Chondrocyte (in vitro differentiated cells): Measurements from ENCODE around the gene DSCAM. TPM values are rescaled to one million over a fixed set of nuclear protein-coding genes. Genes with fewer than 3 reads are reported as not detected.

ENCODE experiments used
- DNase-seq: peaks from one replicate; pipeline ENCODE4 v3.0.0; 2021; ENCODE audit warnings: mixed read lengths, low spot score
- H3K27ac Mint-ChIP-seq: one replicate; pipeline ENCODE4 v1.8.0; 2021; ENCODE audit warnings: mild to moderate bottlenecking, moderate library complexity, mixed read lengths; ENCODE audit not compliant: unreplicated experiment
- H3K27me3 Mint-ChIP-seq: 2 replicates; pipeline ENCODE4 v1.8.0; 2021; ENCODE audit warnings: low read depth, mixed read lengths
- H3K36me3 Mint-ChIP-seq: 2 replicates; pipeline ENCODE4 v1.8.0; 2021; ENCODE audit warnings: low read depth, mixed read lengths
- H3K4me1 Mint-ChIP-seq: 2 replicates; pipeline ENCODE4 v1.8.0; 2021; ENCODE audit warnings: low read depth, mild to moderate bottlenecking, mixed read lengths
- H3K4me3 Mint-ChIP-seq: one replicate; pipeline ENCODE4 v1.8.0; 2021; ENCODE audit warnings: mild to moderate bottlenecking, moderate library complexity, mixed read lengths; ENCODE audit not compliant: unreplicated experiment
- H3K9me3 Mint-ChIP-seq: 2 replicates; pipeline ENCODE4 v1.8.0; 2021; ENCODE audit warnings: low read depth, mixed read lengths
- total RNA-seq: library from RNA; stranded (reverse); gene quantifications from 3 replicates; pipeline ENCODE4 v1.2.1, GENCODE V29; 2021
- TF ChIP-seq, protein P1 (sequence below): fragments of 200-600 bp; sonication (generic); IDR thresholded peaks from 2 replicates; pipeline ENCODE4 v1.5.0; 2021; ENCODE audit warnings: antibody characterized with exemption, mild to moderate bottlenecking, moderate library complexity

The DSCAM gene
- total RNA-seq, 1 donor from 2014 or later: not detected

DNA sequence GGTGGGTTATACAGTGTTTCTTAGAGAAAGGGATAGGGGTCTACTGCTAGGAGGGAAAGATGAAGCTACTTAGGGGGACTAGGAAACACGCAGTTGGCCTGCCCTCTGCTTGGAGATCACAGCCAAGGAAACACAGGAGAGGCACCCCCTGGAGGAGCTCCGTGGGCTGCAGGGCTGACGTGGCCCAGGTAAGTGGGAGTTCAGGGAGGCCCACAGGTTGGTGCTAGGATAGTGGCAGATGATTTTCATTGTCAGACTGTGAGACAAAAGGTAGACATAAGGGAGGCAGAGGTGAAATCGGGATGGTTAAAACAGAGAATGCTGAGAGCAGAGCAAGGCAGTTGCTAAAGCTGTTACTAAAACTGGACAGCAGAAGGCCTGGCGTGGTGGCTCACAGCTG, 463.0 kb downstream of the DSCAM start:
- DNase-seq: no peak
- Mint-ChIP-seq H3K27me3 (peaks cover 19% of the 10 kb centered on the region), H3K9me3 (peaks cover 9% of the 10 kb centered on the region), H3K4me1 (no peaks in the 10 kb centered on the region), H3K4me3 (no peak overlapping the region), H3K36me3 (no peaks in the 10 kb centered on the region), H3K27ac (no peak overlapping the region)
- TF ChIP-seq, protein P1, sequence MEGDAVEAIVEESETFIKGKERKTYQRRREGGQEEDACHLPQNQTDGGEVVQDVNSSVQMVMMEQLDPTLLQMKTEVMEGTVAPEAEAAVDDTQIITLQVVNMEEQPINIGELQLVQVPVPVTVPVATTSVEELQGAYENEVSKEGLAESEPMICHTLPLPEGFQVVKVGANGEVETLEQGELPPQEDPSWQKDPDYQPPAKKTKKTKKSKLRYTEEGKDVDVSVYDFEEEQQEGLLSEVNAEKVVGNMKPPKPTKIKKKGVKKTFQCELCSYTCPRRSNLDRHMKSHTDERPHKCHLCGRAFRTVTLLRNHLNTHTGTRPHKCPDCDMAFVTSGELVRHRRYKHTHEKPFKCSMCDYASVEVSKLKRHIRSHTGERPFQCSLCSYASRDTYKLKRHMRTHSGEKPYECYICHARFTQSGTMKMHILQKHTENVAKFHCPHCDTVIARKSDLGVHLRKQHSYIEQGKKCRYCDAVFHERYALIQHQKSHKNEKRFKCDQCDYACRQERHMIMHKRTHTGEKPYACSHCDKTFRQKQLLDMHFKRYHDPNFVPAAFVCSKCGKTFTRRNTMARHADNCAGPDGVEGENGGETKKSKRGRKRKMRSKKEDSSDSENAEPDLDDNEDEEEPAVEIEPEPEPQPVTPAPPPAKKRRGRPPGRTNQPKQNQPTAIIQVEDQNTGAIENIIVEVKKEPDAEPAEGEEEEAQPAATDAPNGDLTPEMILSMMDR: no peak

DNA sequence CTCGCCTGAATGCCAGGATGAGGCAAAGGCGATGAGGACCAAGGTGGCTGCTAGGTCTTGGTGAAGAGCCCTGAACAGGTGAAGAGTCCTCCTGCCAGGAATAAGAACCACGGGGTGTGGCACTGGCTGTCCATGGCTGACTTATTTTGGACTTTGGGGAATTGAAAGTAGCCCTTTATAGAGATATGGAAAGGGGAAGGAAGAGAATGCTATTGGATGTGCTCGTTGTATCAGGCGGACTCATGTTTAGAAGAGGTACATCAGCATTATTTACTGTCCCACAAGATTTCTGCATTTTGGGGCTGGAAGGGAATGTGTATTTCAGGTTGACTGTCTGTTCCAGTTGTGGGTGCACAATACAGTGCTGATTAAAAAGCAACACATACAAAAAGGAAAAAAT, 465.8 kb downstream of the DSCAM start:
- Mint-ChIP-seq H3K4me1 (no peaks in the 10 kb centered on the region), H3K36me3 (no peaks in the 10 kb centered on the region), H3K27ac (no peak overlapping the region), H3K27me3 (peaks cover 4% of the 10 kb centered on the region), H3K9me3 (peaks cover 9% of the 10 kb centered on the region), H3K4me3 (no peak overlapping the region)
- TF ChIP-seq, protein P1: no peak
- no peak for DNase-seq

DNA sequence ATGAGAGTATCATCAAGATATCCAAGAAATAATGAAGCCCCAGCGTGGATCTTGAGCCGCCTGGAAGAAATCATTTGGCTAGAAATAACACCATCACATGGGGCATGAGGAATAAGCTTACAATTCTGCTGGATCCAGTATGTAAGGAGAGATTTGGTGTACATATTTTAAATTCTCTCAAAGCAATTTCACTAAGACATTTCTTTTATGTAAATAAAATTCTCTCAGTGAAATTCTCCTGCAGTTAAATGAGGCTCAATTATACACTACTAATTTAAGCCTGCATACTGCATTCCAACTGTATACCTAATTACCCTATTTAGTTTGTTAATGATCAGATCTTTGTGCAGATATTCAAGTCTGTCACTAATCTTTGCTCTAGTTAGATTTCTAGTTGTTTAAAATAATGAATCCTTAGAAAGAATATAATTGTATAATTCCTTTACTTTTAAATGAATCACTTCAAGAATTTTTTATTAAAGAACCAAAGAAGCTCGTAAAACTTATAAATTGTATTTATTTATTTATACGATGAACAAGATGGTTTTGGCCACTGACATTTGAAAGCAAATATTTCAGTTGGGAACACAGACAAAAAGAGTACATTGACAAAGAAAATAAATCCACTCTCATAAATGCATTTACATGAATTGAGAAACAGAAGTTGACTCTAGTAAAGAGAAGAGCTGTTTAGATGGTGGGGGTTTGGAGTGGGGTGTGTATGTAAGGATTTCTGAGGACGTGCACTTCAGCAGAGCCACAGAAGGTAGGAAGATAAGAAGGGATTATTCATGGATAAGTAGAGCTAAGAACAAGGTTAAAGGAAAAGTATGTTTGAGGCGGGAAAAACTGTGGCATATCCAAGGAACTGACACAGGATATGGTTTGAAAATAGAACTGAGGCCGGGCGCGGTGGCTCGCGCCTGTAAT, 466.8 kb downstream of the DSCAM start:
- H3K4me1 Mint-ChIP-seq: no peaks in the 10 kb centered on the region
- H3K36me3 Mint-ChIP-seq: no peaks in the 10 kb centered on the region
- H3K27me3 Mint-ChIP-seq: peaks cover 4% of the 10 kb centered on the region
- H3K9me3 Mint-ChIP-seq: peaks cover 9% of the 10 kb centered on the region
- TF ChIP-seq, protein P1: no peak
- H3K4me3 Mint-ChIP-seq: no peak overlapping the region
- DNase-seq: no peak
- H3K27ac Mint-ChIP-seq: no peak overlapping the region

DNA sequence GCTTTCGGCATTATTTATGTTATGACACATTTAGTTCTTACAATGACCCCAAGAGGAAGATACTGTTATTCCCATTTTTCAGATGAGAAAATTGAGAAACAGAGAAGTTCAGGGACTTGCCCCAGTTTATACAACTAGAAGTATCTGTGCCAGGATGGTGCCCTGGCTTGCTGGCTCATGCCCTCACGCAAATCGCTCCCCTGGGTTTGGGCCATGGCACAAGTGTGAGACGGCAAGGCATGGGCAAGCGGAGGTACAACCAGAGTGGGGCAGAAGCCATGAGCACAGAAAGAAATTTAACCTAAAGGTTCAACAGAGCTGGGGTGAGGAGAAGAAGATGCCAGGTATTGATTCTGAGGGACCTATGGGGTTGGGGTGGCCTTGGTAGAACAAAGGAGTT, 469.8 kb downstream of the DSCAM start:
- Mint-ChIP-seq H3K27ac (no peak overlapping the region), H3K4me3 (no peak overlapping the region), H3K27me3 (no peaks in the 10 kb centered on the region), H3K9me3 (peaks cover 9% of the 10 kb centered on the region), H3K4me1 (no peaks in the 10 kb centered on the region), H3K36me3 (no peaks in the 10 kb centered on the region)
- no peak for DNase-seq
- TF ChIP-seq, protein P1: no peak

DNA sequence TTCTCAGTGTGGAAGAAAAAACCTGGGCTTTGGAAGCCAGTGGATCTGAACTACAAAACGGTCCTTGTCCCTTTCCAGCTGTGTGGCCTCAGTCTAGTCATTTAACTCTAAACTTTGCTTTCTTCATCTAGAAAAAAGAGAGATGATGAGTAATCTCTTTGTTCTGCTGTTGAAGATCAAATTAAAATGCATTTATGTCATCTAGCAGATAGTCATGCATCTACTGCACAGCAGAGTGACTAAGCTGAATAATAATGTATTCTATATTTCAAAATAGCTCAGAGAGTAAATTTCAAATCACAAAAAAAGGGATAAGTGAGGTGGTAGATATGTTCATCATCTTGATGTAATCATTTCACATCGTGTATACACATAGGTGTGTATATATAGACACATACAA, 473.2 kb downstream of the DSCAM start:
- TF ChIP-seq, protein P1: no peak
- DNase-seq: no peak
- no peak overlapping the region for H3K4me3 Mint-ChIP-seq
- H3K27me3 Mint-ChIP-seq: no peaks in the 10 kb centered on the region
- H3K27ac Mint-ChIP-seq: no peak overlapping the region
- H3K9me3 Mint-ChIP-seq: peaks cover 3% of the 10 kb centered on the region
- no peaks in the 10 kb centered on the region for H3K36me3 Mint-ChIP-seq
- no peaks in the 10 kb centered on the region for H3K4me1 Mint-ChIP-seq
